ENCODE results near the gene MTMR2. TPM values are rescaled to one million over a fixed set of nuclear protein-coding genes. Genes with fewer than 3 reads are reported as not detected.

Gene MTMR2
- total and polyA plus RNA-seq, 2 of the 13 experiments (the other 11 are each of a cell fraction or from before 2014, with no cell fraction given): 12.7 to 22.3 TPM

DNA sequence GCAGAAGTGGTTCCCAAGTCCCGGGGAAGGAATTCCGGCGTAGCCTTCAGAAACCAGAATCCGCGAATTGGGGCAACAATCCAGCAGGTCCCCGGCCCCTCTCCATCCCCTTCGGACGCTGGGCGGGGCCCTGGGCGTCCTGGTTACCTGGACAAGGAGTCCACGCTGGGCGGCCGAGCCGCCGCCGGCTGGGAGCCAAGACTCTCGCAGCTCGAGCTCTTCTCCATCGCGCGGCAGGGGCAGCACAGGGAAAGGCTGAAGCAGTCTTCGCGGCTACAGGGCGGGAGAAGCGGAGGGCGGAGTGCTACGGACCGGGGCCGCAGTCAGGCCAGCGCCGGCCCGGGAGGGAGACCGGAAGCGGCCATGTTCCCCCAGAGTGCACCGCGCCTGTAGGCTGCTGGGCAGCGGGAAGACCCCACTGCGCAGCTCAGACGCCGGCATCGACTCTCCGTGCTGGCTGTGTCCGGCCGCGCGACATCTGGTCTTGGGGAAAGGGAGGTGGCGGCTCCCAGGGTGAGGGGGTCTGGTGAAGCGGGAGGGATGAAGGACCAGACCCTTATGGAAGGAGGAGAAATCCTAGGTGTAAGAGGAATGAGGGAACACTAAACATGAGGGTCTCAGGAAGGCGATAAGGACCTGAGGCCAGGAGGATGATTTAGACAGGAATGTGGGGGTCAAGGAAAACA, at the start of gene MTMR2 (continued):
- TF ChIP-seq, protein P1, sequence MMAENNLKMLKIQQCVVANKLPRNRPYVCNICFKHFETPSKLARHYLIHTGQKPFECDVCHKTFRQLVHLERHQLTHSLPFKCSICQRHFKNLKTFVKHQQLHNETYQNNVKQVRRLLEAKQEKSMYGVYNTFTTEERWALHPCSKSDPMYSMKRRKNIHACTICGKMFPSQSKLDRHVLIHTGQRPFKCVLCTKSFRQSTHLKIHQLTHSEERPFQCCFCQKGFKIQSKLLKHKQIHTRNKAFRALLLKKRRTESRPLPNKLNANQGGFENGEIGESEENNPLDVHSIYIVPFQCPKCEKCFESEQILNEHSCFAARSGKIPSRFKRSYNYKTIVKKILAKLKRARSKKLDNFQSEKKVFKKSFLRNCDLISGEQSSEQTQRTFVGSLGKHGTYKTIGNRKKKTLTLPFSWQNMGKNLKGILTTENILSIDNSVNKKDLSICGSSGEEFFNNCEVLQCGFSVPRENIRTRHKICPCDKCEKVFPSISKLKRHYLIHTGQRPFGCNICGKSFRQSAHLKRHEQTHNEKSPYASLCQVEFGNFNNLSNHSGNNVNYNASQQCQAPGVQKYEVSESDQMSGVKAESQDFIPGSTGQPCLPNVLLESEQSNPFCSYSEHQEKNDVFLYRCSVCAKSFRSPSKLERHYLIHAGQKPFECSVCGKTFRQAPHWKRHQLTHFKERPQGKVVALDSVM (CRISPR knock-in tag; IDR thresholded peaks at IDR 0.05): peak; percentile 89
- TF ChIP-seq MIXL1 (CRISPR knock-in tag; IDR thresholded peaks at IDR 0.05) (no peak), RBFOX2 (IDR thresholded peaks at IDR 0.05; ENCODE audit: low read depth, low read length) (peak; percentile 94), REPIN1 (CRISPR knock-in tag; IDR thresholded peaks at IDR 0.05; ENCODE audit: borderline replicate concordance, low read depth) (peak; percentile 94), NCOA2 (CRISPR knock-in tag; IDR thresholded peaks at IDR 0.05) (no peak; the same call in none of the 2 replicates), ZBTB1 (CRISPR knock-in tag; IDR thresholded peaks at IDR 0.05; ENCODE audit: borderline replicate concordance) (0 out of 2 replicates have a peak, but pooled peaks have one; percentile 62), MEF2D (CRISPR knock-in tag; IDR thresholded peaks at IDR 0.05) (peak; percentile 78; the same call in 1 of the 2 replicates), ZBTB8A (CRISPR knock-in tag; IDR thresholded peaks at IDR 0.05; ENCODE audit: borderline replicate concordance, low read depth) (no peak), MTA1 (CRISPR knock-in tag; IDR thresholded peaks at IDR 0.05; ENCODE audit: borderline replicate concordance) (no peak), ZZZ3 (CRISPR knock-in tag; IDR thresholded peaks at IDR 0.05; ENCODE audit: borderline replicate concordance) (0 out of 2 replicates have a peak, but pooled peaks have one; percentile 30), KDM5B (CRISPR knock-in tag; IDR thresholded peaks at IDR 0.05; ENCODE audit: borderline replicate concordance) (peak; percentile 97), KLF15 (CRISPR knock-in tag; IDR thresholded peaks at IDR 0.05; ENCODE audit: borderline replicate concordance) (0 out of 2 replicates have a peak, but pooled peaks have one; percentile 60), KLF9 (CRISPR knock-in tag; IDR thresholded peaks at IDR 0.05; ENCODE audit: low read depth) (0 out of 2 replicates have a peak, but pooled peaks have one; percentile 57)
- TF ChIP-seq, protein P2, sequence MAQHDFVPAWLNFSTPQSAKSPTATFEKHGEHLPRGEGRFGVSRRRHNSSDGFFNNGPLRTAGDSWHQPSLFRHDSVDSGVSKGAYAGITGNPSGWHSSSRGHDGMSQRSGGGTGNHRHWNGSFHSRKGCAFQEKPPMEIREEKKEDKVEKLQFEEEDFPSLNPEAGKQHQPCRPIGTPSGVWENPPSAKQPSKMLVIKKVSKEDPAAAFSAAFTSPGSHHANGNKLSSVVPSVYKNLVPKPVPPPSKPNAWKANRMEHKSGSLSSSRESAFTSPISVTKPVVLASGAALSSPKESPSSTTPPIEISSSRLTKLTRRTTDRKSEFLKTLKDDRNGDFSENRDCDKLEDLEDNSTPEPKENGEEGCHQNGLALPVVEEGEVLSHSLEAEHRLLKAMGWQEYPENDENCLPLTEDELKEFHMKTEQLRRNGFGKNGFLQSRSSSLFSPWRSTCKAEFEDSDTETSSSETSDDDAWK (CRISPR knock-in tag; IDR thresholded peaks at IDR 0.05): no peak
- TF ChIP-seq, protein P3, sequence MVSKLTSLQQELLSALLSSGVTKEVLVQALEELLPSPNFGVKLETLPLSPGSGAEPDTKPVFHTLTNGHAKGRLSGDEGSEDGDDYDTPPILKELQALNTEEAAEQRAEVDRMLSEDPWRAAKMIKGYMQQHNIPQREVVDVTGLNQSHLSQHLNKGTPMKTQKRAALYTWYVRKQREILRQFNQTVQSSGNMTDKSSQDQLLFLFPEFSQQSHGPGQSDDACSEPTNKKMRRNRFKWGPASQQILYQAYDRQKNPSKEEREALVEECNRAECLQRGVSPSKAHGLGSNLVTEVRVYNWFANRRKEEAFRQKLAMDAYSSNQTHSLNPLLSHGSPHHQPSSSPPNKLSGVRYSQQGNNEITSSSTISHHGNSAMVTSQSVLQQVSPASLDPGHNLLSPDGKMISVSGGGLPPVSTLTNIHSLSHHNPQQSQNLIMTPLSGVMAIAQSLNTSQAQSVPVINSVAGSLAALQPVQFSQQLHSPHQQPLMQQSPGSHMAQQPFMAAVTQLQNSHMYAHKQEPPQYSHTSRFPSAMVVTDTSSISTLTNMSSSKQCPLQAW (CRISPR knock-in tag; IDR thresholded peaks at IDR 0.05): peak; percentile 66
- TF ChIP-seq, protein P4, sequence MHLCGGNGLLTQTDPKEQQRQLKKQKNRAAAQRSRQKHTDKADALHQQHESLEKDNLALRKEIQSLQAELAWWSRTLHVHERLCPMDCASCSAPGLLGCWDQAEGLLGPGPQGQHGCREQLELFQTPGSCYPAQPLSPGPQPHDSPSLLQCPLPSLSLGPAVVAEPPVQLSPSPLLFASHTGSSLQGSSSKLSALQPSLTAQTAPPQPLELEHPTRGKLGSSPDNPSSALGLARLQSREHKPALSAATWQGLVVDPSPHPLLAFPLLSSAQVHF (CRISPR knock-in tag; IDR thresholded peaks at IDR 0.05): peak; percentile 35

Measured in HepG2 (cell line).